ENCODE measurements around the gene VCL.
"Not testable (repeated sequence)": the region's sequence is repeated elsewhere in the genome, so short reads cannot be mapped to it uniquely, and the experiment has no call there.

Gene VCL

GRCh38 chr10:74011017-74011416 is 13.1 kb downstream of the VCL start:
- DNase-seq = no peak

- DNase-seq = no peak
Measured at GRCh38 chr10:74011770-74012169, 13.9 kb downstream of the VCL start.

GRCh38 chr10:74012480-74012879 is 14.6 kb downstream of the VCL start:
- DNase-seq = no peak

GRCh38 chr10:74013004-74013403 is 15.1 kb downstream of the VCL start:
- no peak for DNase-seq

- DNase-seq = not testable (repeated sequence)
Measured at GRCh38 chr10:74014574-74014973, 16.7 kb downstream of the VCL start.

GRCh38 chr10:74018241-74018640 is 20.3 kb downstream of the VCL start:
- DNase-seq = no peak

- DNase-seq = no peak
Measured at GRCh38 chr10:74021248-74022055, 23.5 kb downstream of the VCL start.

GRCh38 chr10:74022926-74023629 is 25.2 kb downstream of the VCL start:
- DNase-seq = no peak

- no peak for DNase-seq
Measured at GRCh38 chr10:74024600-74024999, 26.7 kb downstream of the VCL start.

- no peak for DNase-seq
Measured at GRCh38 chr10:74025380-74025978, 27.6 kb downstream of the VCL start.

GRCh38 chr10:74026428-74027015 is 28.6 kb downstream of the VCL start:
- no peak for DNase-seq

GRCh38 chr10:74027702-74028101 is 29.8 kb downstream of the VCL start:
- DNase-seq = no peak

- no peak for DNase-seq
Measured at GRCh38 chr10:74029943-74030342, 32.0 kb downstream of the VCL start.

- DNase-seq = not testable (repeated sequence)
Measured at GRCh38 chr10:74032208-74032607, 34.3 kb downstream of the VCL start.

- DNase-seq = no peak
Measured at GRCh38 chr10:74032900-74033655, 35.2 kb downstream of the VCL start.

- DNase-seq = no peak
Measured at GRCh38 chr10:74033702-74034101, 35.8 kb downstream of the VCL start.

GRCh38 chr10:74034301-74034700 is 36.4 kb downstream of the VCL start:
- DNase-seq = no peak

GRCh38 chr10:74035303-74035702 is 37.4 kb downstream of the VCL start:
- no peak for DNase-seq

GRCh38 chr10:74036474-74036873 is 38.6 kb downstream of the VCL start:
- DNase-seq = no peak

GRCh38 chr10:74039561-74040145 is 41.7 kb downstream of the VCL start:
- no peak for DNase-seq

GRCh38 chr10:74040200-74041126 is 42.5 kb downstream of the VCL start:
- no peak for DNase-seq
